GM10266 (cell line): ENCODE data around the gene ZIM2.

Experiments used
- DNase-seq: peaks from one replicate; pipeline ENCODE4 v3.0.0; 2012; ENCODE audit errors: extremely low spot score
- CTCF ChIP-seq: IDR thresholded peaks from 2 replicates; pipeline ENCODE4 v1.5.1; 2012; ENCODE audit warnings: mild to moderate bottlenecking, low read depth; ENCODE audit not compliant: control insufficient read depth, insufficient read depth; ENCODE audit errors: missing control alignments

The ZIM2 gene

GRCh38 chr19:56732976-56733375 is 107.5 kb downstream of the ZIM2 start:
- DNase-seq, result no peak
- no peak for TF ChIP-seq CTCF

GRCh38 chr19:56727677-56728076 is 112.8 kb downstream of the ZIM2 start:
- no peak for TF ChIP-seq CTCF
- DNase-seq, result no peak

- TF ChIP-seq CTCF, result no peak
- no peak for DNase-seq
These were observed 114.6 kb downstream of the ZIM2 start for GRCh38 chr19:56725829-56726424.
